Muscle of leg (tissue), 11 donors: ENCODE results near the gene B4GALT1. TPM values are rescaled to one million over a fixed set of nuclear protein-coding genes. Genes with fewer than 3 reads are reported as not detected.
"Not testable (repeated sequence)": the region's sequence is repeated elsewhere in the genome, so short reads cannot be mapped to it uniquely, and the experiment has no call there.

Source experiments
- DNase-seq: peaks from one replicate; pipeline ENCODE4 v3.0.0; 2013
- H3K27ac ChIP-seq: one replicate; pipeline ENCODE4 v1.5.1; 2013; ENCODE audit warnings: mild to moderate bottlenecking, low read length, control low read depth
- H3K27me3 ChIP-seq: one replicate; pipeline ENCODE4 v1.6.1; 2013; ENCODE audit warnings: low read length; ENCODE audit not compliant: control insufficient read depth, insufficient read depth
- H3K36me3 ChIP-seq: one replicate; pipeline ENCODE4 v1.6.1; 2013; ENCODE audit warnings: low read length; ENCODE audit not compliant: control insufficient read depth, insufficient read depth
- H3K4me1 ChIP-seq: one replicate; pipeline ENCODE4 v1.6.1; 2013; ENCODE audit warnings: low read length; ENCODE audit not compliant: control insufficient read depth, insufficient read depth
- H3K4me3 ChIP-seq: one replicate; pipeline ENCODE4 v1.5.1; 2013; ENCODE audit warnings: low read length, control low read depth
- H3K9me3 ChIP-seq: replicated peaks from 2 replicates; pipeline ENCODE4 v1.6.1; 2013; ENCODE audit warnings: low read depth, low read length; ENCODE audit not compliant: control insufficient read depth
- WGBS: methylation state at CpG from one replicate; pipeline ENCODE4 v1.1.5; 2013; ENCODE audit warnings: missing lambda C conversion rate; ENCODE audit not compliant: insufficient coverage; 5-methylcytosine and 5-hydroxymethylcytosine counted together
- polyA plus RNA-seq, 8 donors: library from polyadenylated mRNA; unstranded; fragments of 120-200 nt; gene quantifications; one replicate each; pipeline versions ENCODE4 v1.2.1 to v1.2.3, GENCODE V29; 2013; ENCODE audit warnings: inconsistent platforms in 1 of 8, low replicate concordance in 1 of 8; ENCODE audit not compliant: insufficient read length in 8 of 8, insufficient read depth in 1 of 8
- total RNA-seq: library from RNA; stranded (reverse); fragments of 120-200 nt; gene quantifications from one replicate; pipeline ENCODE4 v1.2.4, GENCODE V29; 2013

Gene B4GALT1
- total and polyA plus RNA-seq, 9 donors, result 14.6 to 62.7 (median 44.9) TPM

DNA sequence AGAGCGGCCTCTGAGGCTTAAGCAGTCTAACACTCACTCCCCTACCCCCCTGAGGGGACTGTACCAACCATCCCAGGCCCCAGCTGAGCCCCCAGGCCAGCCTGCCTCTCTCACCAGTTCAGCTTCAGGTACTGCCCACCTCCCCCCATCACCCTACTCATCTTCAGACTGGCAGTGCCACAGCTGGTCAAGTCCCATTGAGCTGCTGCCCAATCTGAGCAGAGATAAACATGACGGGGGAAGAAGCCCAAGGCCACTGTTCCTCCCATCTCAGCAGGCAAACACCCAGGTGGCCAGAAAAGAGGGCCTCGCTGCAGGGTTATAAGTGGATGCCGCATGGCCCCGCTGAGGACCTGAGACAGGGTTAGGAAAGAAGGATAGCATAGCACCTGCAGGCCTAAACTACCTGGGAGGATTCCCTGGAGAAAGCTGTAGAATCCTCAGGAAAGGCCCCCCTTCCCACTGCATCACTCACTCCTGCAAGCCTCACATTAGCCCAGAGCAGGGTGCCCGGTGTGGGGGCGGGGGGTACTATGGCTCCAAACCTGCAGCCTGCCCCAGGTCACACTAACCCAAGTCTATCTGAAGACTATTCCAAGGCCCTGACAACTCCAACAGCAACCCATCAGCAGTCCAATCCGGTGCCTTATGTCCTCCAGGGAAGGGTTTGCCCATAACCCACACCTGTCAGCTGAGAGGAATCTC, 3.6 kb downstream of the B4GALT1 start:
- H3K4me3 ChIP-seq, result no peak overlapping the region
- peak overlapping the region; percentile 83 for H3K27ac ChIP-seq

GRCh38 chr9:33162721-33163311, 4.3 kb downstream of the B4GALT1 start:
- H3K9me3 ChIP-seq, result no peaks in the 10 kb centered on the region
- peaks cover 85% of the 10 kb centered on the region for H3K4me1 ChIP-seq
- H3K4me3 ChIP-seq, result no peak overlapping the region
- no peaks in the 10 kb centered on the region for H3K36me3 ChIP-seq
- 71% methylated on average over 4 of the region's 9 CpGs for WGBS
- H3K27ac ChIP-seq, result peak overlapping the region; percentile 83
- no peaks in the 10 kb centered on the region for H3K27me3 ChIP-seq
- DNase-seq, result peak; percentile 59

More for the DNA sequence above, 3.6 kb downstream of the B4GALT1 start:
- Histone ChIP-seq H3K4me1 (peaks cover 82% of the 10 kb centered on the region), H3K36me3 (no peaks in the 10 kb centered on the region), H3K9me3 (no peaks in the 10 kb centered on the region), H3K27me3 (no peaks in the 10 kb centered on the region)
- no peak for DNase-seq
- WGBS, result 92% methylated on average over 4 of the region's 8 CpGs

DNA sequence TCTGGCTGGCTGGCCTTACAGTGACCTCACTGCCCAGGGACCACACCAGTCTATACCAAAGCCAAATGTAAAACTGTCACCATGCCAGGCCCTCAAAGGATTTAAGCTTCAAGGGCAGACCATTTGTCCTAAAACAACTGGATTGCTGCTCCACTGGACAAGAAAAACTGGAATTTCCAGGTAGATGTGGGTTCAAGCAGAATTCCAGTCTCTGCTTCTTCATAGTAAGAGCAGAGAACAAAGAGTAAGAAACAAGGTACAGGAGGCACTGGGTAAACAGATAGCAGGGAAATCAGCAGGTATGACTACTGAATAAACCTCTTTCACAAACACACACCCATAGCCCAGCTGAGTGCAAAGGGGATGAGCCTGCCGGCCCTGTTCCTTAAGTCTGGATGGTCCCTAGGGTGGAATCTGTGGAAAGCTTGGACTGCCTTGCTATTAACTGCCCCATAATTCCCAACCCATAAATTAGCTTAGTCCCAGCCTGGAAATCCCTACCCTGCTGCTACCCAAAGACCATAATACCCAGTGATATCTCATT, 5.5 kb downstream of the B4GALT1 start:
- H3K36me3 ChIP-seq, result no peaks in the 10 kb centered on the region
- WGBS, result no CpG with 5 or more reads among the region's 1 CpG
- peaks cover 86% of the 10 kb centered on the region for H3K4me1 ChIP-seq
- H3K4me3 ChIP-seq, result no peak overlapping the region
- H3K27me3 ChIP-seq, result no peaks in the 10 kb centered on the region
- peak overlapping the region; percentile 83 for H3K27ac ChIP-seq
- H3K9me3 ChIP-seq, result no peaks in the 10 kb centered on the region
- no peak for DNase-seq

GRCh38 chr9:33161011-33161588, 6.0 kb downstream of the B4GALT1 start:
- H3K9me3 ChIP-seq, result no peaks in the 10 kb centered on the region
- 29% methylated on average over 5 of the region's 6 CpGs for WGBS
- H3K27ac ChIP-seq, result peak overlapping the region; percentile 83
- no peaks in the 10 kb centered on the region for H3K27me3 ChIP-seq
- H3K4me3 ChIP-seq, result no peak overlapping the region
- peak; percentile 93 for DNase-seq
- peaks cover 83% of the 10 kb centered on the region for H3K4me1 ChIP-seq
- no peaks in the 10 kb centered on the region for H3K36me3 ChIP-seq

- H3K36me3 ChIP-seq, DNase-seq, H3K4me3 ChIP-seq, H3K27me3 ChIP-seq, H3K9me3 ChIP-seq: not testable (repeated sequence)
- WGBS, result no CpG with 5 or more reads among the region's 9 CpGs
- peak overlapping the region; percentile 83 for H3K27ac ChIP-seq
- peaks cover 77% of the 10 kb centered on the region for H3K4me1 ChIP-seq
These were observed 6.7 kb downstream of the B4GALT1 start for GRCh38 chr9:33160446-33160845.

- Histone ChIP-seq H3K4me3 (no peak overlapping the region), H3K36me3 (no peaks in the 10 kb centered on the region), H3K27me3 (no peaks in the 10 kb centered on the region), H3K4me1 (peaks cover 72% of the 10 kb centered on the region), H3K27ac (peak overlapping the region; percentile 83), H3K9me3 (no peaks in the 10 kb centered on the region)
- WGBS, result 38% methylated on average over 1 of the region's 1 CpG
- peak; percentile 77 for DNase-seq
These were observed 7.4 kb downstream of the B4GALT1 start for GRCh38 chr9:33159777-33160127.

GRCh38 chr9:33158843-33159776, 8.0 kb downstream of the B4GALT1 start:
- peak overlapping the region; percentile 83 for H3K27ac ChIP-seq
- H3K4me1 ChIP-seq, result peaks cover 67% of the 10 kb centered on the region
- no peak overlapping the region for H3K4me3 ChIP-seq
- WGBS, result 31% methylated on average over 8 of the region's 9 CpGs
- DNase-seq, result peak; percentile 79
- H3K27me3 ChIP-seq, result no peaks in the 10 kb centered on the region
- H3K9me3 ChIP-seq, result no peaks in the 10 kb centered on the region
- H3K36me3 ChIP-seq, result no peaks in the 10 kb centered on the region

- WGBS, result 45% methylated on average over 3 of the region's 6 CpGs
- Histone ChIP-seq H3K36me3 (no peaks in the 10 kb centered on the region), H3K27me3 (no peaks in the 10 kb centered on the region), H3K4me1 (peaks cover 58% of the 10 kb centered on the region), H3K27ac (peak overlapping the region; percentile 83), H3K4me3 (no peak overlapping the region), H3K9me3 (no peaks in the 10 kb centered on the region)
- no peak for DNase-seq
These were observed 8.9 kb downstream of the B4GALT1 start for GRCh38 chr9:33157960-33158842.

- peaks cover 45% of the 10 kb centered on the region for H3K4me1 ChIP-seq
- no peaks in the 10 kb centered on the region for H3K27me3 ChIP-seq
- 46% methylated on average over 2 of the region's 4 CpGs for WGBS
- H3K9me3 ChIP-seq, result no peaks in the 10 kb centered on the region
- H3K27ac ChIP-seq, result no peak overlapping the region
- H3K4me3 ChIP-seq, result no peak overlapping the region
- no peak for DNase-seq
- H3K36me3 ChIP-seq, result no peaks in the 10 kb centered on the region
These were observed 11.7 kb downstream of the B4GALT1 start for GRCh38 chr9:33155393-33155792.
